Keratinocyte (primary cell): ENCODE results near the gene CTPS2.

Source experiments
- EZH2 ChIP-seq: IDR thresholded peaks from one replicate; pipeline ENCODE4 v1.6.1; 2012; ENCODE audit warnings: inconsistent platforms, mild to moderate bottlenecking, low read length, moderate library complexity
- TF ChIP-seq, protein P1 (sequence below), 3 experiments: IDR thresholded peaks in 1 of 3; conservative IDR thresholded peaks in 1 of 3; optimal IDR thresholded peaks in 1 of 3; 2 replicates in 2 of 3; 3 replicates in 1 of 3; pipeline versions ENCODE3 to v1.5.1; 2011; ENCODE audit warnings: low read length in 3 of 3, mild to moderate bottlenecking in 3 of 3, moderate library complexity in 2 of 3, control low read depth in 1 of 3, inconsistent platforms in 1 of 3; ENCODE audit not compliant: insufficient read depth in 2 of 3; ENCODE audit errors: extremely low read depth in 1 of 3

DNA sequence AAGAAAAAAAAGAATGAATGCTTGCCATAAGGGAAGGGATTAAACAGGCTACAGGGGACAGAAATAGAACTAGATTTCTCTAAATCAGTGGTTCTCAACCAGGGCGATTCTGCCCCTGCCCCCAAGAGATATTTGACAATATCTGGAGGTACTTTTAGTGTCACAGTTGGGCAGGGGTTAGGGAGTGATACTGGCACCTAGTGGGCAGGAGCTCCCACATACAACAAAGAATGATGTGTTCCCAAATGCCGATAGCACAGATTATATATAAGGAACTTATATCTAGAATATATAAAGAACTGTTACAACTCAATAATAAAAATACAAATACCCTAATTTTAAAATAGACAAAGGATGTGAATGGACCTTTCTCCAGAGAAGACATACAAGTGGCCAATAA is 47.8 kb downstream of the CTPS2 start:
- TF ChIP-seq, protein P1, sequence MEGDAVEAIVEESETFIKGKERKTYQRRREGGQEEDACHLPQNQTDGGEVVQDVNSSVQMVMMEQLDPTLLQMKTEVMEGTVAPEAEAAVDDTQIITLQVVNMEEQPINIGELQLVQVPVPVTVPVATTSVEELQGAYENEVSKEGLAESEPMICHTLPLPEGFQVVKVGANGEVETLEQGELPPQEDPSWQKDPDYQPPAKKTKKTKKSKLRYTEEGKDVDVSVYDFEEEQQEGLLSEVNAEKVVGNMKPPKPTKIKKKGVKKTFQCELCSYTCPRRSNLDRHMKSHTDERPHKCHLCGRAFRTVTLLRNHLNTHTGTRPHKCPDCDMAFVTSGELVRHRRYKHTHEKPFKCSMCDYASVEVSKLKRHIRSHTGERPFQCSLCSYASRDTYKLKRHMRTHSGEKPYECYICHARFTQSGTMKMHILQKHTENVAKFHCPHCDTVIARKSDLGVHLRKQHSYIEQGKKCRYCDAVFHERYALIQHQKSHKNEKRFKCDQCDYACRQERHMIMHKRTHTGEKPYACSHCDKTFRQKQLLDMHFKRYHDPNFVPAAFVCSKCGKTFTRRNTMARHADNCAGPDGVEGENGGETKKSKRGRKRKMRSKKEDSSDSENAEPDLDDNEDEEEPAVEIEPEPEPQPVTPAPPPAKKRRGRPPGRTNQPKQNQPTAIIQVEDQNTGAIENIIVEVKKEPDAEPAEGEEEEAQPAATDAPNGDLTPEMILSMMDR (optimal IDR thresholded peaks at IDR 0.05 in 1 of 3, IDR thresholded peaks at IDR 0.05 in 1 of 3, conservative IDR thresholded peaks at IDR 0.05 in 1 of 3; ENCODE audit: extremely low read depth in 1 of 3, insufficient read depth in 2 of 3, low read length in 3 of 3) = peak in 1 of 3 experiments; percentile 42
- no peak for TF ChIP-seq EZH2
